Measurements from ENCODE around the gene C1orf198. TPM values are rescaled to one million over a fixed set of nuclear protein-coding genes. Genes with fewer than 3 reads are reported as not detected.

C1orf198 gene
- total RNA-seq, 4 donors from 2014 or later: 95.6 to 214 (median 140) TPM

GRCh38 chr1:230894664-230895063 lies 26.3 kb upstream of the C1orf198 start:
- Histone ChIP-seq H3K9me3 (no peaks in the 10 kb centered on the region), H3K27ac (replicated peaks in 1 of 4) (no peak overlapping the region), H3K4me1 (peaks cover 0 to 7% (median 3%) of the 10 kb centered on the region in 4 donors), H3K27me3 (peaks cover 0 to 8% (median 0%) of the 10 kb centered on the region in 4 donors), H3K36me3 (no peaks in the 10 kb centered on the region), H3K4me3 (no peak overlapping the region)
- intact Hi-C loops (cut with DNase I): no loop called here
- DNase-seq (ENCODE audit: extremely low spot score): no peak
- no peak for TF ChIP-seq EP300 (IDR thresholded peaks at IDR 0.05)
- no peak for TF ChIP-seq CTCF (IDR thresholded peaks at IDR 0.05)
- TF ChIP-seq POLR2AphosphoS5 (IDR thresholded peaks at IDR 0.05): no peak
- no peak for TF ChIP-seq POLR2A (IDR thresholded peaks at IDR 0.05; ENCODE audit: low read depth)
- WGBS: 92% methylated on average over 5 of the region's 5 CpGs

- H3K4me1 ChIP-seq: peaks cover 0 to 7% (median 3%) of the 10 kb centered on the region in 4 donors
- no peak overlapping the region for H3K27ac ChIP-seq (replicated peaks in 1 of 4)
- no peak overlapping the region for H3K4me3 ChIP-seq
- no peaks in the 10 kb centered on the region for H3K36me3 ChIP-seq
- intact Hi-C loops (cut with DNase I): no loop called here
- H3K9me3 ChIP-seq: no peaks in the 10 kb centered on the region
- TF ChIP-seq POLR2AphosphoS5 (IDR thresholded peaks at IDR 0.05) (no peak), EP300 (IDR thresholded peaks at IDR 0.05) (no peak), CTCF (IDR thresholded peaks at IDR 0.05) (no peak), POLR2A (IDR thresholded peaks at IDR 0.05; ENCODE audit: low read depth) (no peak)
- H3K27me3 ChIP-seq: peaks cover 0 to 8% (median 0%) of the 10 kb centered on the region in 4 donors
- WGBS: 92% methylated on average over 6 of the region's 6 CpGs
- DNase-seq (ENCODE audit: extremely low spot score): no peak
Observed at GRCh38 chr1:230894032-230894431, 25.7 kb upstream of the C1orf198 start.

- intact Hi-C loops (cut with DNase I): no loop called here
- DNase-seq (ENCODE audit: extremely low spot score): no peak
- Histone ChIP-seq H3K36me3 (no peaks in the 10 kb centered on the region), H3K4me1 (peaks cover 0 to 7% (median 3%) of the 10 kb centered on the region in 4 donors), H3K27ac (replicated peaks in 1 of 4) (no peak overlapping the region), H3K9me3 (no peaks in the 10 kb centered on the region), H3K4me3 (no peak overlapping the region), H3K27me3 (peaks cover 0 to 8% (median 0%) of the 10 kb centered on the region in 4 donors)
- WGBS: 83% methylated on average over 6 of the region's 6 CpGs
- TF ChIP-seq POLR2A (IDR thresholded peaks at IDR 0.05; ENCODE audit: low read depth) (no peak), CTCF (IDR thresholded peaks at IDR 0.05) (no peak), POLR2AphosphoS5 (IDR thresholded peaks at IDR 0.05) (no peak), EP300 (IDR thresholded peaks at IDR 0.05) (no peak)
Observed at GRCh38 chr1:230892018-230892491, 23.7 kb upstream of the C1orf198 start.

- no peak for DNase-seq (ENCODE audit: extremely low spot score)
- Histone ChIP-seq H3K4me1 (peaks cover 0 to 2% (median 0%) of the 10 kb centered on the region in 4 donors), H3K27ac (replicated peaks in 1 of 4) (no peak overlapping the region), H3K27me3 (peaks cover 0 to 8% (median 0%) of the 10 kb centered on the region in 4 donors), H3K9me3 (no peaks in the 10 kb centered on the region), H3K36me3 (no peaks in the 10 kb centered on the region), H3K4me3 (no peak overlapping the region)
- no peak for TF ChIP-seq EP300 (IDR thresholded peaks at IDR 0.05)
- no peak for TF ChIP-seq POLR2AphosphoS5 (IDR thresholded peaks at IDR 0.05)
- TF ChIP-seq CTCF (IDR thresholded peaks at IDR 0.05): no peak
- intact Hi-C loops (cut with DNase I): no loop called here
- 42% methylated on average over 2 of the region's 2 CpGs for WGBS
Observed at GRCh38 chr1:230891413-230891812, 23.1 kb upstream of the C1orf198 start.

- H3K27ac ChIP-seq (replicated peaks in 1 of 4): no peak overlapping the region
- H3K27me3 ChIP-seq: peaks cover 0 to 6% (median 0%) of the 10 kb centered on the region in 4 donors
- no peak overlapping the region for H3K4me3 ChIP-seq
- peaks cover 0 to 14% (median 10%) of the 10 kb centered on the region in 4 donors for H3K9me3 ChIP-seq
- H3K4me1 ChIP-seq: peaks cover 0 to 6% (median 3%) of the 10 kb centered on the region in 4 donors
- DNase-seq (ENCODE audit: extremely low spot score): no peak
- intact Hi-C loops (cut with DNase I): no loop called here
- no peaks in the 10 kb centered on the region for H3K36me3 ChIP-seq
- 95% methylated on average over 2 of the region's 2 CpGs for WGBS
- TF ChIP-seq POLR2A (IDR thresholded peaks at IDR 0.05; ENCODE audit: low read depth) (no peak), CTCF (IDR thresholded peaks at IDR 0.05) (no peak), POLR2AphosphoS5 (IDR thresholded peaks at IDR 0.05) (no peak), EP300 (IDR thresholded peaks at IDR 0.05) (no peak)
Observed at GRCh38 chr1:230884646-230885045, 16.3 kb upstream of the C1orf198 start.
